Muscle of leg (tissue), 11 donors: ENCODE results near the gene PHF11. TPM values are rescaled to one million over a fixed set of nuclear protein-coding genes. Genes with fewer than 3 reads are reported as not detected.
"Not testable (repeated sequence)": the region's sequence is repeated elsewhere in the genome, so short reads cannot be mapped to it uniquely, and the experiment has no call there.

Experiments used
- DNase-seq: peaks from one replicate; pipeline ENCODE4 v3.0.0; 2013
- H3K27ac ChIP-seq: one replicate; pipeline ENCODE4 v1.5.1; 2013; ENCODE audit warnings: mild to moderate bottlenecking, low read length, control low read depth
- H3K27me3 ChIP-seq: one replicate; pipeline ENCODE4 v1.6.1; 2013; ENCODE audit warnings: low read length; ENCODE audit not compliant: control insufficient read depth, insufficient read depth
- H3K36me3 ChIP-seq: one replicate; pipeline ENCODE4 v1.6.1; 2013; ENCODE audit warnings: low read length; ENCODE audit not compliant: control insufficient read depth, insufficient read depth
- H3K4me1 ChIP-seq: one replicate; pipeline ENCODE4 v1.6.1; 2013; ENCODE audit warnings: low read length; ENCODE audit not compliant: control insufficient read depth, insufficient read depth
- H3K4me3 ChIP-seq: one replicate; pipeline ENCODE4 v1.5.1; 2013; ENCODE audit warnings: low read length, control low read depth
- H3K9me3 ChIP-seq: replicated peaks from 2 replicates; pipeline ENCODE4 v1.6.1; 2013; ENCODE audit warnings: low read depth, low read length; ENCODE audit not compliant: control insufficient read depth
- WGBS: methylation state at CpG from one replicate; pipeline ENCODE4 v1.1.5; 2013; ENCODE audit warnings: missing lambda C conversion rate; ENCODE audit not compliant: insufficient coverage; 5-methylcytosine and 5-hydroxymethylcytosine counted together
- polyA plus RNA-seq, 8 donors: library from polyadenylated mRNA; unstranded; fragments of 120-200 nt; gene quantifications; one replicate each; pipeline versions ENCODE4 v1.2.1 to v1.2.3, GENCODE V29; 2013; ENCODE audit warnings: inconsistent platforms in 1 of 8, low replicate concordance in 1 of 8; ENCODE audit not compliant: insufficient read length in 8 of 8, insufficient read depth in 1 of 8
- total RNA-seq: library from RNA; stranded (reverse); fragments of 120-200 nt; gene quantifications from one replicate; pipeline ENCODE4 v1.2.4, GENCODE V29; 2013

The PHF11 gene
- total and polyA plus RNA-seq, 9 donors, result 13.7 to 26.7 (median 17.4) TPM

DNA sequence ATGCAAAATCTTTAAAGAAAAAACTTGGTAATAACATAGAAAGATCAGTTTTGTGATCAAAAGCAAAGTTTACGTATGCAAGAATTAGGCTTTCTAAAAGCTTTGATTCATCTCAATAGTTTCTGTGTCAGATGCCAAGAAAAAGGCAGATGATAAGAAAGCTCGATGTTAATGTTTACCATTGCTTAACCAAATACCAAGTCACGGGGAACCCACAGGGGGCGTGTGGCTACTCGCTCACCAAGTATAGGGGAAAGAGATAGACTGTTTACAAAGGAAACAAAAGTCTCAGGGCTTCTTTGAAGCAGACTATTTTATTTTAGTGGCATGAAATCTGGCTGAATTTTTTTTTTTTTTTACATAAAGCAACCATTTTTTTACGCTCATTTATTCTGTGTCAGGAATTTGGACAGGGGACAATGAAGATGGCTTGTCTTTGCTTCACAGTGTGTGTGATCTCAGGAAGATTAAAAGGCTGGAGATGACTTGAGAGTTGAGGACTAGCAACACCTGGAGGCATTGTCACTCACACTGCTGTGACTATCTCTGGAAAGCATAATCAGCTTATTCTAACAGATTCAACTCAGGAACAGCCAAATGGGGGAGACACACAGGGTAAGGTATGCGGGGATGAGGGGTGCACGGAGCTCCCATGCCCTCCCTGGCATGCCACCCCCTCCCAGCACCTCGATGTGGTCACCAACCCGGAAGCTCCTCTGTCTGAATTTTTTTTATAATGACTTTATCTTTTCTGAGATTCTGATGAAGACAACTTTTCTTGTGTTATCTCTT is 64.7 kb downstream of the PHF11 start:
- no peak overlapping the region for H3K4me3 ChIP-seq
- no peak for DNase-seq
- no CpG with 5 or more reads among the region's 10 CpGs for WGBS
- no peaks in the 10 kb centered on the region for H3K4me1 ChIP-seq
- H3K9me3 ChIP-seq, result no peaks in the 10 kb centered on the region
- H3K27ac ChIP-seq, result no peak overlapping the region
- peaks cover 18% of the 10 kb centered on the region for H3K36me3 ChIP-seq
- H3K27me3 ChIP-seq, result no peaks in the 10 kb centered on the region

GRCh38 chr13:49561062-49561410 is 65.3 kb downstream of the PHF11 start:
- Histone ChIP-seq H3K4me1 (no peaks in the 10 kb centered on the region), H3K27me3 (no peaks in the 10 kb centered on the region), H3K9me3 (no peaks in the 10 kb centered on the region), H3K4me3 (no peak overlapping the region), H3K36me3 (peaks cover 18% of the 10 kb centered on the region), H3K27ac (no peak overlapping the region)
- WGBS, result 64% methylated on average over 2 of the region's 3 CpGs
- no peak for DNase-seq

DNA sequence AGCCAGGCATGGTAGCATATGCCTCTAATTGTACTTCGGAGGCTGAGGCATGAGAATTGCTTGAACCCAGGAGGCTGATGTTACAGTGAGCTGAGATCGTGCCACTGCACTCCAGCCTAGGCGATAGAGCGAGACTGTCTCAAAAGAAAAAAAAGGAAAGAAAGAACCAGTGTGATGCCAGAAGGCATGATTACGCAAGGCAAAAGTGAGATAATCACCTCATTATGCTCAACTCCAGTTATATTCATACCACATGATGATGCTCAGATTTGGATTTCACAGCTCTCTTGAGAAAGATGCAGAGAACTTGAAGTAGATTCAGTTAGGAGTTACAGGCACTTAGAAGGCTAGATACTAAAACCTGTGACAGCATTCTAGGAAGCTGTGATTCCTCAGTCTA is 67.8 kb downstream of the PHF11 start:
- DNase-seq, result no peak
- 100% methylated on average over 1 of the region's 5 CpGs for WGBS

GRCh38 chr13:49565461-49565860 is 69.7 kb downstream of the PHF11 start:
- H3K27me3 ChIP-seq, H3K27ac ChIP-seq, H3K4me3 ChIP-seq, DNase-seq, H3K9me3 ChIP-seq, H3K4me1 ChIP-seq: not testable (repeated sequence)
- 94% methylated on average over 7 of the region's 25 CpGs for WGBS
- H3K36me3 ChIP-seq, result peaks cover 10% of the 10 kb centered on the region

More for the DNA sequence above, 67.8 kb downstream of the PHF11 start:
- Histone ChIP-seq H3K27ac (no peak overlapping the region), H3K36me3 (peaks cover 14% of the 10 kb centered on the region), H3K4me1 (no peaks in the 10 kb centered on the region), H3K4me3 (no peak overlapping the region), H3K27me3 (no peaks in the 10 kb centered on the region), H3K9me3 (no peaks in the 10 kb centered on the region)

GRCh38 chr13:49566461-49566860 is 70.7 kb downstream of the PHF11 start:
- Histone ChIP-seq H3K4me1 (no peaks in the 10 kb centered on the region), H3K36me3 (peaks cover 8% of the 10 kb centered on the region), H3K9me3 (no peaks in the 10 kb centered on the region), H3K27me3 (no peaks in the 10 kb centered on the region), H3K27ac (no peak overlapping the region), H3K4me3 (no peak overlapping the region)
- DNase-seq, result no peak
- WGBS, result 87% methylated on average over 2 of the region's 4 CpGs

GRCh38 chr13:49567491-49567890 is 71.7 kb downstream of the PHF11 start:
- DNase-seq, result no peak
- no peak overlapping the region for H3K27ac ChIP-seq
- H3K36me3 ChIP-seq, result peaks cover 8% of the 10 kb centered on the region
- no peaks in the 10 kb centered on the region for H3K9me3 ChIP-seq
- WGBS, result 83% methylated on average over 3 of the region's 5 CpGs
- H3K27me3 ChIP-seq, result no peaks in the 10 kb centered on the region
- no peaks in the 10 kb centered on the region for H3K4me1 ChIP-seq
- H3K4me3 ChIP-seq, result no peak overlapping the region

DNA sequence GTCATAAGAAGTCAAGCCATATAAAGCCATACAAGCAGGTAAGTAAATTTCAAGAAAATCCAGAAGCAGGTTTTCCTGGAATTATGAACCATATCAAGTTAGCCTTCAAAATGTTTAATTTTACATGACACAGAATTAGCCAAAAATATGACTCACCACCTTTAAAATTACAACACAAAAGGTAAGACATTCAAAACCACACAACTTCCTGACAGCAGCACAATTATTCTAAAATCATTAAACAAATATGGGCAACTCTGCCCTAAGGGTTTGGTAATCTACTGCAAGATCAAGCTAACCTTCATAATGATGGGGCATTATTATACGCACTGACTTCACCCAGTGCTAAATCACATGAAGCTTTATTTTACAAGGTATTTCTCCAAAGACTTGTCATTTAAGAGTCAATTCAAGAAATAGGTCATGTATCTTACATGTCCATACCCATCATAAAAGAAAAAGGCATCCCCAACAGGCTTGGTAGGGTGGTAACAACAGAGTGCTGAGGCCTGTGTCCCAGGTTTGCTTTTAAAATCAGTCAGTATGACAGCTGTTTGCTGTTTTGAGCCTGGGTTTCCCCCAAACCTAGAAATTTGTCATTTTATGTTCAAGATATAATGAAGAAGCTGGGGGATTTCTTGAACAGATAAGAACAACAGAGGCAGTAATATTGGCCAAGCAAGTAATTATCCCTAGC is 74.4 kb downstream of the PHF11 start:
- H3K27ac ChIP-seq, result no peak overlapping the region
- no peak for DNase-seq
- H3K4me1 ChIP-seq, result no peaks in the 10 kb centered on the region
- no peak overlapping the region for H3K4me3 ChIP-seq
- no peaks in the 10 kb centered on the region for H3K27me3 ChIP-seq
- no CpG with 5 or more reads among the region's 1 CpG for WGBS
- no peaks in the 10 kb centered on the region for H3K9me3 ChIP-seq
- peaks cover 2% of the 10 kb centered on the region for H3K36me3 ChIP-seq

GRCh38 chr13:49571299-49572240 is 75.8 kb downstream of the PHF11 start:
- 90% methylated on average over 4 of the region's 8 CpGs for WGBS
- Histone ChIP-seq H3K27me3 (no peaks in the 10 kb centered on the region), H3K4me1 (no peaks in the 10 kb centered on the region), H3K27ac (no peak overlapping the region), H3K36me3 (peaks cover 2% of the 10 kb centered on the region), H3K9me3 (no peaks in the 10 kb centered on the region), H3K4me3 (no peak overlapping the region)
- no peak for DNase-seq
